Fibroblast of lung (primary cell): ENCODE measurements around the gene PVR. TPM values are rescaled to one million over a fixed set of nuclear protein-coding genes. Genes with fewer than 3 reads are reported as not detected.
"Not testable (repeated sequence)": the region's sequence is repeated elsewhere in the genome, so short reads cannot be mapped to it uniquely, and the experiment has no call there.

Source experiments
- DNase-seq, 2 donors: peaks; one replicate each; pipeline versions ENCODE4 v3.0.0 to v3.0.0-alpha.2; 2010; ENCODE audit warnings: low read depth in 2 of 2
- H2AFZ ChIP-seq: 2 replicates; pipeline ENCODE4 v1.5.1; 2012; ENCODE audit warnings: low read length, control low read depth, inconsistent platforms
- H3K27ac ChIP-seq: 2 replicates; pipeline ENCODE4 v1.5.1; 2011; ENCODE audit warnings: low read length, control low read depth; ENCODE audit not compliant: insufficient read depth
- H3K27me3 ChIP-seq: 2 replicates; pipeline ENCODE4 v1.5.1; 2011; ENCODE audit warnings: mild to moderate bottlenecking, low read length; ENCODE audit not compliant: control insufficient read depth, insufficient read depth
- H3K36me3 ChIP-seq: 2 replicates; pipeline ENCODE4 v1.5.1; 2011; ENCODE audit warnings: low read length; ENCODE audit not compliant: control insufficient read depth, insufficient read depth
- H3K4me1 ChIP-seq: 2 replicates; pipeline ENCODE4 v1.5.1; 2011; ENCODE audit warnings: low read length; ENCODE audit not compliant: control insufficient read depth, insufficient read depth; ENCODE audit errors: extremely low read depth
- H3K4me2 ChIP-seq: 2 replicates; pipeline ENCODE4 v1.5.1; 2011; ENCODE audit warnings: low read length, control low read depth; ENCODE audit not compliant: insufficient read depth; ENCODE audit errors: extremely low read depth
- H3K4me3 ChIP-seq, 4 experiments: fragments of 200-600 bp in 1 of 4; sonication (generic) in 1 of 4; replicated peaks in 1 of 4; 2 replicates each; pipeline ENCODE4 v1.5.1; 2011 to 2016; ENCODE audit warnings: low read length in 4 of 4, low read depth in 3 of 4, mild to moderate bottlenecking in 3 of 4, control low read depth in 2 of 4, inconsistent platforms in 1 of 4, mixed read lengths in 1 of 4; ENCODE audit not compliant: insufficient read depth in 1 of 4; ENCODE audit errors: control extremely low read depth in 1 of 4
- H3K79me2 ChIP-seq: 2 replicates; pipeline ENCODE4 v1.5.1; 2012; ENCODE audit warnings: mild to moderate bottlenecking, low read length, inconsistent platforms; ENCODE audit not compliant: control insufficient read depth, insufficient read depth
- H3K9ac ChIP-seq: 2 replicates; pipeline ENCODE4 v1.5.1; 2011; ENCODE audit warnings: mild to moderate bottlenecking, low read length, control low read depth; ENCODE audit not compliant: insufficient read depth
- H3K9me3 ChIP-seq: 2 replicates; pipeline ENCODE4 v1.5.1; 2012; ENCODE audit warnings: low read depth, low read length; ENCODE audit not compliant: control insufficient read depth, insufficient read depth
- H4K20me1 ChIP-seq: 2 replicates; pipeline ENCODE4 v1.5.1; 2011; ENCODE audit warnings: low read length; ENCODE audit not compliant: control insufficient read depth, insufficient read depth; ENCODE audit errors: extremely low read depth
- CTCF ChIP-seq, 2 donors: IDR thresholded peaks in 1 of 2; conservative IDR thresholded peaks in 1 of 2; 1 replicate in 1 of 2; 2 replicates in 1 of 2; pipeline ENCODE4 v1.5.1; 2011 to 2012; ENCODE audit warnings: low read length in 2 of 2, control low read depth in 1 of 2, inconsistent platforms in 1 of 2, low read depth in 1 of 2, mild to moderate bottlenecking in 1 of 2
- EZH2 ChIP-seq: IDR thresholded peaks from 2 replicates; pipeline ENCODE4 v1.5.1; 2012; ENCODE audit warnings: low read length, control low read depth, mild to moderate bottlenecking; ENCODE audit errors: missing control alignments
- polyA plus RNA-seq, 2 donors: library from polyadenylated mRNA; depleted of rRNA in 1 of 2; stranded (reverse) in 1 of 2; unstranded in 1 of 2; fragments of >200 nt; gene quantifications; 2 replicates each; pipeline ENCODE4 v1.2.1, GENCODE V29; 2011 to 2012; ENCODE audit warnings: missing spikeins in 1 of 2
- total RNA-seq: library from RNA; depleted of rRNA; stranded (reverse); fragments of >200 nt; gene quantifications from 2 replicates; pipeline ENCODE4 v1.2.1, GENCODE V29; 2014

PVR gene
- total and polyA plus RNA-seq, 2 donors (not counting 1 experiment from before 2014, with no cell fraction given) = 229 to 230 TPM

GRCh38 chr19:44668985-44669764 lies 25.5 kb downstream of the PVR start:
- Histone ChIP-seq H3K4me2 (no peak overlapping the region), H2AFZ (no peak overlapping the region), H3K36me3 (no peaks in the 10 kb centered on the region), H4K20me1 (no peaks in the 10 kb centered on the region), H3K9me3 (no peaks in the 10 kb centered on the region), H3K4me1 (no peaks in the 10 kb centered on the region), H3K9ac (no peak overlapping the region), H3K27ac (no peak overlapping the region), H3K79me2 (no peaks in the 10 kb centered on the region), H3K27me3 (no peaks in the 10 kb centered on the region), H3K4me3 (no peak overlapping the region)
- TF ChIP-seq CTCF (conservative IDR thresholded peaks at IDR 0.05 in 1 of 2, IDR thresholded peaks at IDR 0.05 in 1 of 2; ENCODE audit: low read depth in 1 of 2, low read length in 2 of 2) (no peak), EZH2 (no peak)
- DNase-seq = no peak

- H3K27me3 ChIP-seq, H3K27ac ChIP-seq, H3K9me3 ChIP-seq, H3K4me2 ChIP-seq, H3K9ac ChIP-seq, H4K20me1 ChIP-seq, H3K4me3 ChIP-seq, H3K4me1 ChIP-seq, H3K79me2 ChIP-seq, H2AFZ ChIP-seq, DNase-seq, H3K36me3 ChIP-seq: not testable (repeated sequence)
Observed at GRCh38 chr19:44670027-44670426, 26.3 kb downstream of the PVR start.

GRCh38 chr19:44671400-44671799 lies 27.7 kb downstream of the PVR start, which contains the start of gene CEACAM19:
Gene CEACAM19 (plus strand): TSS chr19:44671482. CDS start chr19:44671932, 450 bp downstream.
- no peak for DNase-seq

More at GRCh38 chr19:44671400-44671799, 27.7 kb downstream of the PVR start, which contains the start of gene CEACAM19:
- no peaks in the 10 kb centered on the region for H3K9me3 ChIP-seq
- H3K4me1 ChIP-seq = no peaks in the 10 kb centered on the region
- H3K4me2 ChIP-seq = no peak within 1 kb of the TSS
- H3K9ac ChIP-seq = no peak within 1 kb of the TSS
- peaks cover 2% of the 10 kb centered on the region for H3K36me3 ChIP-seq
- TF ChIP-seq EZH2 = no peak
- no peak for TF ChIP-seq CTCF (conservative IDR thresholded peaks at IDR 0.05 in 1 of 2, IDR thresholded peaks at IDR 0.05 in 1 of 2; ENCODE audit: low read depth in 1 of 2, low read length in 2 of 2)
- H3K4me3 ChIP-seq = no peak within 1 kb of the TSS
- H4K20me1 ChIP-seq = no peaks in the 10 kb centered on the region
- no peak within 1 kb of the TSS for H2AFZ ChIP-seq
- H3K27me3 ChIP-seq = no peaks in the 10 kb centered on the region
- no peak within 1 kb of the TSS for H3K27ac ChIP-seq
- H3K79me2 ChIP-seq = no peaks in the 10 kb centered on the region
